HCT116 (cell line): ENCODE results near the gene CYP17A1.

Source experiments
- CTCF ChIP-seq, 3 experiments: fragments of 200-600 bp in 1 of 3; sonication (generic) in 1 of 3; IDR thresholded peaks in 2 of 3; conservative IDR thresholded peaks in 1 of 3; 2 replicates each; pipeline ENCODE4 v1.5.1; 2012 to 2017; ENCODE audit warnings: low read depth in 2 of 3, low read length in 2 of 3, antibody characterized with exemption in 1 of 3, borderline replicate concordance in 1 of 3, control low read depth in 1 of 3, mild to moderate bottlenecking in 1 of 3, mixed read lengths in 1 of 3, mixed run types in 1 of 3, moderate library complexity in 1 of 3; ENCODE audit not compliant: insufficient read depth in 1 of 3
- POLR2A ChIP-seq: IDR thresholded peaks from 2 replicates; pipeline ENCODE4 v1.7.0; 2011; ENCODE audit warnings: borderline replicate concordance; ENCODE audit not compliant: insufficient read depth, insufficient read length; ENCODE audit errors: extremely low read depth

- TF ChIP-seq CTCF (IDR thresholded peaks at IDR 0.05 in 2 of 3, conservative IDR thresholded peaks at IDR 0.05 in 1 of 3; ENCODE audit: borderline replicate concordance in 1 of 3, insufficient read depth in 1 of 3, low read depth in 2 of 3, low read length in 2 of 3) (no peak), POLR2A (no peak)
Observed at GRCh38 chr10:102824664-102825063, 12.5 kb downstream of the CYP17A1 start.
